GM04504 (cell line): Measurements from ENCODE around the gene RALGAPA2.

Experiments
- DNase-seq: peaks from one replicate; pipeline ENCODE4 v3.0.0-alpha.2; 2012; ENCODE audit warnings: low read depth

The RALGAPA2 gene

GRCh38 chr20:20436689-20437088 lies 275.8 kb downstream of the RALGAPA2 start:
- no peak for DNase-seq

- no peak for DNase-seq
Measured at GRCh38 chr20:20435453-20435852, 277.0 kb downstream of the RALGAPA2 start.

GRCh38 chr20:20432618-20433286 lies 279.7 kb downstream of the RALGAPA2 start:
- DNase-seq = no peak

GRCh38 chr20:20430066-20430465 lies 282.4 kb downstream of the RALGAPA2 start:
- DNase-seq = no peak

GRCh38 chr20:20428067-20428466 lies 284.4 kb downstream of the RALGAPA2 start:
- no peak for DNase-seq

GRCh38 chr20:20427227-20427864 lies 285.1 kb downstream of the RALGAPA2 start:
- DNase-seq = no peak

GRCh38 chr20:20426655-20426907 lies 285.9 kb downstream of the RALGAPA2 start:
- no peak for DNase-seq

- DNase-seq = no peak
Measured at GRCh38 chr20:20425823-20426654, 286.4 kb downstream of the RALGAPA2 start.

GRCh38 chr20:20423117-20423516 lies 289.3 kb downstream of the RALGAPA2 start:
- no peak for DNase-seq

- DNase-seq = no peak
Measured at GRCh38 chr20:20417876-20418676, 294.4 kb downstream of the RALGAPA2 start.

- no peak for DNase-seq
Measured at GRCh38 chr20:20415321-20415720, 297.1 kb downstream of the RALGAPA2 start.

- no peak for DNase-seq
Measured at GRCh38 chr20:20414640-20415220, 297.7 kb downstream of the RALGAPA2 start.

- no peak for DNase-seq
Measured at GRCh38 chr20:20413810-20414281, 298.6 kb downstream of the RALGAPA2 start.

- no peak for DNase-seq
Measured at GRCh38 chr20:20412750-20413149, 299.7 kb downstream of the RALGAPA2 start.

GRCh38 chr20:20411836-20412235 lies 300.6 kb downstream of the RALGAPA2 start:
- no peak for DNase-seq

- no peak for DNase-seq
Measured at GRCh38 chr20:20411402-20411801, 301.0 kb downstream of the RALGAPA2 start.

GRCh38 chr20:20410678-20411077 lies 301.8 kb downstream of the RALGAPA2 start:
- DNase-seq = no peak

GRCh38 chr20:20409331-20409730 lies 303.1 kb downstream of the RALGAPA2 start:
- no peak for DNase-seq

- DNase-seq = no peak
Measured at GRCh38 chr20:20407891-20408805, 304.3 kb downstream of the RALGAPA2 start.

GRCh38 chr20:20406306-20406705 lies 306.1 kb downstream of the RALGAPA2 start:
- no peak for DNase-seq

GRCh38 chr20:20405623-20406022 lies 306.8 kb downstream of the RALGAPA2 start:
- DNase-seq = no peak
